ENCODE data around the gene ZNF672. TPM values are rescaled to one million over a fixed set of nuclear protein-coding genes. Genes with fewer than 3 reads are reported as not detected.
"Not testable (repeated sequence)": the region's sequence is repeated elsewhere in the genome, so short reads cannot be mapped to it uniquely, and the experiment has no call there.

The ZNF672 gene
- total RNA-seq, 1 experiment from 2014 or later, result 27.7 TPM

DNA sequence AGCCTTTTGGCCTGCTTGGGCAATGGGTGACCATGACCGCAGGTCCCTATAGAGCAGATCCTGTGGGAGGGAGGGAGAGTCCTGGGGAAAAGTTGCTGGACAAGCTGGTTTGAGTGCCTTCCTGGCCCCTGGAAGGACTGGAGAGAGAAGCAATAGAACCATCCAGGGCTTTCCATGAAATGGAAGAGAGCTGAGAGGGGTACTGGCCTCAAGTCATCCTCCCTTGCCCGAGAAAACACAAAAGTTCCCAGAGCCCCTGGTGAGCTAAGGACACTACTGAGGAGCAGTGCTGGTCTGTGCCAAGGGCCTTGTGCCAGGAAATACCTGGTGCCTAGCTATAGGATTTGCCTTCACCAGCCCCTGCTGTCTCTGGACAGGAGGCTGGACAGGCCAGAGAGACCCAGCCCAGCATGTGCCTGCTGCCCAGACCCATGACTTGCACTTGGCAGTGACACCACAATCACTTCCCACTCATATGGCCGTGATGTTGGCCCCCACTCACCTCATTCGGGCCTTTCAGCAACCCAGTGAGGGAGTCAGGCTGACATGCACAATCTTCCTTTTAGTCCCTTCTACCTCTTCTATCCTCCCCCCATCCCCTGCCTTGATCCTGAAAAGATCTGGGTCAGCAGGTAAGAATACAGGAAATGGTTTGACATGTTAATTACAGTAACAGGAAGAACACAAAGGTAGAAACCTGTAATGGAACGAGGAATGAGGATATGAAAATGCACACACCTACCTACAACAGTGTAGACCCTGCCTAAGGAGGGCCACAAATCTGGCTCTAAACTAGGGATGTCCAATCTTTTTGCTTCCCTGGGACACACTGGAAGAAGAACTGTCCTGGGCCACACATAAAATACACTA lies 19.3 kb upstream of the ZNF672 start:
- DNase-seq (ENCODE audit: low read depth in 1 of 2, low spot score in 2 of 2), result no peak
- Histone ChIP-seq H3K27ac (no peak overlapping the region), H3K4me1 (replicated peaks) (peaks cover 39% of the 10 kb centered on the region), H3K27me3 (replicated peaks) (no peaks in the 10 kb centered on the region), H3K4me3 (no peak overlapping the region), H3K9me3 (replicated peaks) (no peaks in the 10 kb centered on the region), H3K36me3 (peaks cover 87% of the 10 kb centered on the region)

DNA sequence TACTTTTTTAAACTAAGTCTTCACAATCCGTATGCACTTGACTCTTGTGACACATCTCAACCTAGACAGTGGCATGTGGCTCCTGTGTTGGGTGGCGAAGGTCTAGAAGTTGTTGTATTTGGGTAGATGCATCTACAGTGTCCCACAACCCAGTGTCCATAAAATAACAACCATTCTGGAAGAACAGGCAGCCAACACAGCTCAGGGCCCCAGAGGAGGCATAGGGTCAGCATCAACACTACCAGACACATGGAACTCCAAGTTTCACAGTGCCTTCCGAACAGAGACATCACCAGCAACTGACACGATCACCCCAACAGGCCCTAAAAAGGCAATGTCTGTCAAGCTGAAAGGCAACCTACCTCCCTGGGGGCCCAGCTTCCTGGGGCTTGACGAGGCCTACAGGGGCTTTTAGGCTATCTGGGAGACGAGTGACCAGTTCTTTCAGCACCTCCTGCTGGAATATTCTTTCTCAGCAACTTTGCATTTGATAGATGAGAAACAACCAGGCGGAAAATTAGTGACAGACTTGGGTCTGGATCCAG lies 17.9 kb upstream of the ZNF672 start:
- Histone ChIP-seq H3K9me3 (replicated peaks) (no peaks in the 10 kb centered on the region), H3K4me3 (no peak overlapping the region), H3K4me1 (replicated peaks) (peaks cover 53% of the 10 kb centered on the region), H3K27ac (peak overlapping the region; percentile 87), H3K36me3 (peaks cover 86% of the 10 kb centered on the region), H3K27me3 (replicated peaks) (no peaks in the 10 kb centered on the region)
- no peak for DNase-seq (ENCODE audit: low read depth in 1 of 2, low spot score in 2 of 2)

- peaks cover 54% of the 10 kb centered on the region for H3K4me1 ChIP-seq (replicated peaks)
- no peaks in the 10 kb centered on the region for H3K27me3 ChIP-seq (replicated peaks)
- DNase-seq (ENCODE audit: low read depth in 1 of 2, low spot score in 2 of 2), result peak; percentile 88 to 95
- no peaks in the 10 kb centered on the region for H3K9me3 ChIP-seq (replicated peaks)
- peak overlapping the region; percentile 96 for H3K27ac ChIP-seq
- H3K36me3 ChIP-seq, result peaks cover 76% of the 10 kb centered on the region
- H3K4me3 ChIP-seq, result no peak overlapping the region
These were observed 16.9 kb upstream of the ZNF672 start for GRCh38 chr1:248821101-248821500.

- Histone ChIP-seq H3K27me3 (replicated peaks) (no peaks in the 10 kb centered on the region), H3K4me3 (no peak overlapping the region), H3K36me3 (peaks cover 71% of the 10 kb centered on the region), H3K9me3 (replicated peaks) (no peaks in the 10 kb centered on the region), H3K4me1 (replicated peaks) (peaks cover 54% of the 10 kb centered on the region), H3K27ac (peak overlapping the region; percentile 96)
- DNase-seq (ENCODE audit: low read depth in 1 of 2, low spot score in 2 of 2), result no peak
These were observed 16.4 kb upstream of the ZNF672 start for GRCh38 chr1:248821641-248822040.

DNA sequence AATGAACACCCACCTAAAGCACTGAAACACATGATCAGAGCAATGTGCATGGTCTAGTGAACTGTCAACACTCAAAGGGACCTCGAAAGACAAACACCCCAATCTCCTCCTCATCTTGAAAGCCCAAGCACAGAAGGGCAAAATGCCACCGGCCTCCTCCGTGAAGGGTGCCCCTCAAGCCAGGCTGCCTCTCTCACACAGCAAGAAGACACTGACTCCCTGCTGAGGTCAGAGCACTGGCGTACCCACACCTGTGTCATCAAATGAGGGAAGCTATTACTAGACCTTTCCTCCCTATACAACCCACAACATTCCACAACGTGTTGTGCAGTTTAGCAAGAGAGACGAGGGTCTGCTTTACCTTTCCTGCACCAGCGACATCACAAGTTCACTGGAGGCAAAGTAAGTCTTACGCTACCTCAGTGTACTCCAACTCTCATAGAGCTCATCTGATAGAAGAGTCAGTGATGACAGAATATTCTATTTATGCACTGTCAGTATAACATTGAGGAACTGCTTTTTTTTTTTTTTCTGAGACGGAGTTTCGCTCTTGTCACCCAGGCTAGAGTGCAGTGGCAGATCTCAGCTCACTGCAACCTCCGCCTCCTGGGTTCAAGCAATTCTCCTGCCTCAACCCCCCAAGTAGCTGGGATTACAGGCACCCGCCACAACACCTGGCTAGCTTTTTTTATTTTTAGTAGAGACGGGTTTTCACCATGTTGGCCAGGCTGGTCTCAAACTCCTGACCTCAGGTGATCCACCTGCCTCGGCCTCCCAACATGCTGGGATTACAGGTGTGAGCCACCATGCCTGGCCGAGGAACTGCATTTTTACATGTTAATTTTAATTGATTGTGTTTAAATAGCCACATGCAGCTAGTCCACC lies 15.6 kb upstream of the ZNF672 start:
- H3K9me3 ChIP-seq (replicated peaks), result no peaks in the 10 kb centered on the region; the same call in 1 of the 2 replicates
- peaks cover 64% of the 10 kb centered on the region for H3K36me3 ChIP-seq
- H3K27me3 ChIP-seq (replicated peaks), result no peaks in the 10 kb centered on the region
- DNase-seq (ENCODE audit: low read depth in 1 of 2, low spot score in 2 of 2), result no peak
- H3K4me3 ChIP-seq, result no peak overlapping the region; the same call in 1 of the 2 replicates
- H3K4me1 ChIP-seq (replicated peaks), result peaks cover 59% of the 10 kb centered on the region
- peak overlapping the region; percentile 96 for H3K27ac ChIP-seq

- Histone ChIP-seq H3K27ac (peak overlapping the region; percentile 96), H3K4me1 (replicated peaks) (peaks cover 59% of the 10 kb centered on the region), H3K4me3 (peak overlapping the region; percentile 14; the same call in 1 of the 2 replicates), H3K9me3 (replicated peaks) (no peaks in the 10 kb centered on the region; the same call in 1 of the 2 replicates), H3K36me3 (peaks cover 53% of the 10 kb centered on the region), H3K27me3 (replicated peaks) (no peaks in the 10 kb centered on the region)
- peak; percentile 78 to 90 for DNase-seq (ENCODE audit: low read depth in 1 of 2, low spot score in 2 of 2)
These were observed 14.5 kb upstream of the ZNF672 start for GRCh38 chr1:248823517-248824001.

- no peak overlapping the region for H3K4me3 ChIP-seq
- no peaks in the 10 kb centered on the region; the same call in 1 of the 2 replicates for H3K9me3 ChIP-seq (replicated peaks)
- no peak for DNase-seq (ENCODE audit: low read depth in 1 of 2, low spot score in 2 of 2)
- peak overlapping the region; percentile 96 for H3K27ac ChIP-seq
- H3K4me1 ChIP-seq (replicated peaks), result peaks cover 59% of the 10 kb centered on the region
- H3K36me3 ChIP-seq, result peaks cover 46% of the 10 kb centered on the region
- H3K27me3 ChIP-seq (replicated peaks), result no peaks in the 10 kb centered on the region
These were observed 13.7 kb upstream of the ZNF672 start for GRCh38 chr1:248824301-248824700.

GRCh38 chr1:248824701-248825100 lies 13.3 kb upstream of the ZNF672 start:
- DNase-seq (ENCODE audit: low read depth in 1 of 2, low spot score in 2 of 2), result no peak
- Histone ChIP-seq H3K9me3 (replicated peaks) (no peaks in the 10 kb centered on the region; the same call in 1 of the 2 replicates), H3K27ac (peak overlapping the region; percentile 96), H3K36me3 (peaks cover 44% of the 10 kb centered on the region), H3K4me1 (replicated peaks) (peaks cover 59% of the 10 kb centered on the region), H3K4me3 (peak overlapping the region; percentile 54), H3K27me3 (replicated peaks) (no peaks in the 10 kb centered on the region)

GRCh38 chr1:248825136-248825535 lies 12.9 kb upstream of the ZNF672 start:
- no peaks in the 10 kb centered on the region; the same call in 1 of the 2 replicates for H3K9me3 ChIP-seq (replicated peaks)
- H3K4me1 ChIP-seq (replicated peaks), result peaks cover 56% of the 10 kb centered on the region
- no peaks in the 10 kb centered on the region for H3K27me3 ChIP-seq (replicated peaks)
- peak overlapping the region; percentile 54 for H3K4me3 ChIP-seq
- peaks cover 40% of the 10 kb centered on the region for H3K36me3 ChIP-seq
- DNase-seq (ENCODE audit: low read depth in 1 of 2, low spot score in 2 of 2), result peak in 1 of 2 experiments; percentile 19
- H3K27ac ChIP-seq, result peak overlapping the region; percentile 96

DNA sequence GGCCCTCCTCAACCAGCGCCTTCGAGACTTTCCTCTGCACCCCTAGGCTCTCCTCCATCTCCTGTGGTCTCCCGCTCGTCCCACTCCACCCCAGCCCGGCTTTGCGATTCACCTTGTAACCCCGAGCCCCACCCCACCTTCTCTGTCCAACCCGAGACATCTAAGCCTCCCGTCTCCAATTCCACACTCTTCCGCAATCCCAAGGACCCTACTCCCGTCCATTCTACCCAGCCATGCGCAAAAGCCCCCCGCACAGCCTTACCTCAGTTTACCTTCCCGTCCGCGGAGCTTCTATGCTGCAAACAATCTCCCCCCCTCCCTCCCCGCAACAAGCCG lies 12.5 kb upstream of the ZNF672 start:
- peaks cover 52% of the 10 kb centered on the region for H3K4me1 ChIP-seq (replicated peaks)
- DNase-seq (ENCODE audit: low read depth in 1 of 2, low spot score in 2 of 2), result no peak
- H3K27ac ChIP-seq, result peak overlapping the region; percentile 96
- no peaks in the 10 kb centered on the region for H3K27me3 ChIP-seq (replicated peaks)
- H3K4me3 ChIP-seq, result peak overlapping the region; percentile 54
- no peaks in the 10 kb centered on the region; the same call in 1 of the 2 replicates for H3K9me3 ChIP-seq (replicated peaks)
- peaks cover 36% of the 10 kb centered on the region for H3K36me3 ChIP-seq

- H3K9me3 ChIP-seq (replicated peaks), result no peaks in the 10 kb centered on the region; the same call in 1 of the 2 replicates
- H3K27ac ChIP-seq, result peak within 1 kb of the TSS; percentile 96
- peaks cover 31% of the 10 kb centered on the region for H3K36me3 ChIP-seq
- peaks cover 46% of the 10 kb centered on the region for H3K4me1 ChIP-seq (replicated peaks)
- DNase-seq (ENCODE audit: low read depth in 1 of 2, low spot score in 2 of 2), result peak; percentile 93 to 98
- no peaks in the 10 kb centered on the region for H3K27me3 ChIP-seq (replicated peaks)
- peak within 1 kb of the TSS; percentile 54 for H3K4me3 ChIP-seq
These were observed 11.9 kb upstream of the ZNF672 start, which contains the start of gene SH3BP5L for GRCh38 chr1:248825909-248826760. Gene SH3BP5L, minus strand, starts transcription at chr1:248825915. Its CDS starts 980 bp downstream, at chr1:248824935.

DNA sequence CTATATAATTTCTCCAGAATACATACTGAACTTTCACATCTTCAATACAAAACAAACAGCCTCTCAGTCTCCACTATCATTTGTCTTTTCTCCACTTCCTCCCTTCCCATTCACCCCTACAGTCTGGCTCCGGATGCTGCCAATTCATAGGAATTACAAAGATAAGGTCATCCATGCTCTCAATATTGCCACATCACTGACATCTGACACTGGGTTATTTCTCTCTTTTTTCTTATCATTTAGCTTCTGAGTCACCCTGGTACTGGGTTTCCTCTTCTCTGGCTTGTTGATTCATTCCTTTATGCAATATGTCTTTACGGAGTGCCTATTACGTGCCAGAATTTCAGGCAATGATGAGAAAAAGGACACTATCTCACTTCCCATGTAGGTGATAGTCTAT lies 9.2 kb upstream of the ZNF672 start:
- Histone ChIP-seq H3K27me3 (replicated peaks) (no peaks in the 10 kb centered on the region; the same call in 1 of the 2 replicates), H3K4me1 (replicated peaks) (peaks cover 18% of the 10 kb centered on the region), H3K36me3 (peaks cover 13% of the 10 kb centered on the region), H3K9me3 (replicated peaks) (no peaks in the 10 kb centered on the region; the same call in 1 of the 2 replicates), H3K4me3 (no peak overlapping the region), H3K27ac (no peak overlapping the region)
- no peak for DNase-seq (ENCODE audit: low read depth in 1 of 2, low spot score in 2 of 2)

DNA sequence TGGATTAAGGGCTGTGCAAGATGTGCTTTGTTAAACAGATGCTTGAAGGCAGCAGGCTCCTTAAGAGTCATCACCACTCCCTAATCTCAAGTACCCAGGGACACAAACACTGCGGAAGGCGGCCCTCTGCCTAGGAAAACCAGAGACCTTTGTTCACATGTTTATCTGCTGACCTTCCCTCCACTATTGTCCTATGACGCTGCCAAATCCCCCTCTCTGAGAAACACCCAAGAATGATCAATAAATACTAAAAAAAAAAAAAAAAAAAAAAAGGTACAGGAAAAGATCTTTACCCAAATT lies 7.4 kb upstream of the ZNF672 start:
- not testable (repeated sequence) for DNase-seq (ENCODE audit: low read depth in 1 of 2, low spot score in 2 of 2); H3K27ac ChIP-seq; H3K36me3 ChIP-seq; H3K4me3 ChIP-seq; H3K27me3 ChIP-seq (replicated peaks); H3K4me1 ChIP-seq (replicated peaks); H3K9me3 ChIP-seq (replicated peaks)

All from SJSA1 (cell line).